ENCODE measurements around the gene IKZF4.
A peak's percentile ranks its signal among the peaks of the same experiment; 100 is the strongest.
"Not testable (repeated sequence)": the region's sequence is repeated elsewhere in the genome, so short reads cannot be mapped to it uniquely, and the experiment has no call there.

IKZF4 gene

GRCh38 chr12:55999999-56000540 lies 20.8 kb upstream of the IKZF4 start:
- not testable (repeated sequence) for H3K4me3 ChIP-seq (ENCODE audit: low read depth, low read length); H3K4me1 ChIP-seq (ENCODE audit: control insufficient read depth, insufficient read depth, low read length); H3K27ac ChIP-seq (ENCODE audit: low read depth, low read length); H3K9me3 ChIP-seq (ENCODE audit: control insufficient read depth, insufficient read depth, low read depth, low read length); H3K9ac ChIP-seq (ENCODE audit: low read length); H3K27me3 ChIP-seq (ENCODE audit: control insufficient read depth, insufficient read depth, low read length)
- H3K36me3 ChIP-seq (ENCODE audit: control insufficient read depth, insufficient read depth, low read length): peaks cover 36% of the 10 kb centered on the region

GRCh38 chr12:56001487-56002100 lies 19.2 kb upstream of the IKZF4 start:
- Histone ChIP-seq H3K9ac (ENCODE audit: low read length) (no peak overlapping the region), H3K27me3 (ENCODE audit: control insufficient read depth, insufficient read depth, low read length) (no peaks in the 10 kb centered on the region), H3K4me1 (ENCODE audit: control insufficient read depth, insufficient read depth, low read length) (peaks cover 4% of the 10 kb centered on the region; the same call in 1 of the 2 replicates), H3K36me3 (ENCODE audit: control insufficient read depth, insufficient read depth, low read length) (peaks cover 31% of the 10 kb centered on the region), H3K9me3 (ENCODE audit: control insufficient read depth, insufficient read depth, low read depth, low read length) (no peaks in the 10 kb centered on the region), H3K27ac (ENCODE audit: low read depth, low read length) (no peak overlapping the region), H3K4me3 (ENCODE audit: low read depth, low read length) (no peak overlapping the region)

- H3K27ac ChIP-seq (ENCODE audit: low read depth, low read length); H3K4me3 ChIP-seq (ENCODE audit: low read depth, low read length); H3K27me3 ChIP-seq (ENCODE audit: control insufficient read depth, insufficient read depth, low read length); H3K4me1 ChIP-seq (ENCODE audit: control insufficient read depth, insufficient read depth, low read length); H3K9me3 ChIP-seq (ENCODE audit: control insufficient read depth, insufficient read depth, low read depth, low read length); H3K9ac ChIP-seq (ENCODE audit: low read length): not testable (repeated sequence)
- peaks cover 31% of the 10 kb centered on the region for H3K36me3 ChIP-seq (ENCODE audit: control insufficient read depth, insufficient read depth, low read length)
Measured at GRCh38 chr12:56003376-56003775, 17.5 kb upstream of the IKZF4 start.

- Histone ChIP-seq H3K36me3 (ENCODE audit: control insufficient read depth, insufficient read depth, low read length) (peaks cover 31% of the 10 kb centered on the region), H3K4me3 (ENCODE audit: low read depth, low read length) (no peak overlapping the region), H3K9ac (ENCODE audit: low read length) (no peak overlapping the region), H3K27me3 (ENCODE audit: control insufficient read depth, insufficient read depth, low read length) (no peaks in the 10 kb centered on the region), H3K4me1 (ENCODE audit: control insufficient read depth, insufficient read depth, low read length) (no peaks in the 10 kb centered on the region), H3K27ac (ENCODE audit: low read depth, low read length) (no peak overlapping the region), H3K9me3 (ENCODE audit: control insufficient read depth, insufficient read depth, low read depth, low read length) (no peaks in the 10 kb centered on the region)
Measured at GRCh38 chr12:56004211-56004610, 16.6 kb upstream of the IKZF4 start.

- Histone ChIP-seq H3K36me3 (ENCODE audit: control insufficient read depth, insufficient read depth, low read length) (peaks cover 23% of the 10 kb centered on the region), H3K4me1 (ENCODE audit: control insufficient read depth, insufficient read depth, low read length) (no peaks in the 10 kb centered on the region), H3K27me3 (ENCODE audit: control insufficient read depth, insufficient read depth, low read length) (no peaks in the 10 kb centered on the region), H3K27ac (ENCODE audit: low read depth, low read length) (no peak overlapping the region), H3K9me3 (ENCODE audit: control insufficient read depth, insufficient read depth, low read depth, low read length) (no peaks in the 10 kb centered on the region), H3K4me3 (ENCODE audit: low read depth, low read length) (peak overlapping the region; percentile 75), H3K9ac (ENCODE audit: low read length) (peak overlapping the region; percentile 82)
Measured at GRCh38 chr12:56007564-56008559, 13.0 kb upstream of the IKZF4 start.

GRCh38 chr12:56010111-56010570 lies 10.7 kb upstream of the IKZF4 start:
- H3K4me1 ChIP-seq (ENCODE audit: control insufficient read depth, insufficient read depth, low read length): no peaks in the 10 kb centered on the region
- H3K4me3 ChIP-seq (ENCODE audit: low read depth, low read length): no peak overlapping the region
- H3K9me3 ChIP-seq (ENCODE audit: control insufficient read depth, insufficient read depth, low read depth, low read length): no peaks in the 10 kb centered on the region
- peaks cover 4% of the 10 kb centered on the region; the same call in 1 of the 2 replicates for H3K36me3 ChIP-seq (ENCODE audit: control insufficient read depth, insufficient read depth, low read length)
- H3K9ac ChIP-seq (ENCODE audit: low read length): no peak overlapping the region
- no peak overlapping the region for H3K27ac ChIP-seq (ENCODE audit: low read depth, low read length)
- no peaks in the 10 kb centered on the region for H3K27me3 ChIP-seq (ENCODE audit: control insufficient read depth, insufficient read depth, low read length)

GRCh38 chr12:56011509-56012090 lies 9.2 kb upstream of the IKZF4 start:
- H3K4me1 ChIP-seq (ENCODE audit: control insufficient read depth, insufficient read depth, low read length): no peaks in the 10 kb centered on the region
- no peaks in the 10 kb centered on the region for H3K27me3 ChIP-seq (ENCODE audit: control insufficient read depth, insufficient read depth, low read length)
- no peak overlapping the region for H3K9ac ChIP-seq (ENCODE audit: low read length)
- no peak overlapping the region for H3K27ac ChIP-seq (ENCODE audit: low read depth, low read length)
- H3K36me3 ChIP-seq (ENCODE audit: control insufficient read depth, insufficient read depth, low read length): peaks cover 4% of the 10 kb centered on the region; the same call in 1 of the 2 replicates
- no peaks in the 10 kb centered on the region for H3K9me3 ChIP-seq (ENCODE audit: control insufficient read depth, insufficient read depth, low read depth, low read length)
- H3K4me3 ChIP-seq (ENCODE audit: low read depth, low read length): no peak overlapping the region

- no peaks in the 10 kb centered on the region for H3K4me1 ChIP-seq (ENCODE audit: control insufficient read depth, insufficient read depth, low read length)
- peaks cover 7% of the 10 kb centered on the region; the same call in 1 of the 2 replicates for H3K36me3 ChIP-seq (ENCODE audit: control insufficient read depth, insufficient read depth, low read length)
- H3K27me3 ChIP-seq (ENCODE audit: control insufficient read depth, insufficient read depth, low read length): no peaks in the 10 kb centered on the region
- no peaks in the 10 kb centered on the region for H3K9me3 ChIP-seq (ENCODE audit: control insufficient read depth, insufficient read depth, low read depth, low read length)
- no peak overlapping the region for H3K4me3 ChIP-seq (ENCODE audit: low read depth, low read length)
- H3K9ac ChIP-seq (ENCODE audit: low read length): no peak overlapping the region
- no peak overlapping the region for H3K27ac ChIP-seq (ENCODE audit: low read depth, low read length)
Measured at GRCh38 chr12:56013482-56013881, 7.4 kb upstream of the IKZF4 start.

GRCh38 chr12:56014205-56014604 lies 6.6 kb upstream of the IKZF4 start:
- Histone ChIP-seq H3K9ac (ENCODE audit: low read length) (no peak overlapping the region), H3K36me3 (ENCODE audit: control insufficient read depth, insufficient read depth, low read length) (peaks cover 8% of the 10 kb centered on the region; the same call in 1 of the 2 replicates), H3K27me3 (ENCODE audit: control insufficient read depth, insufficient read depth, low read length) (no peaks in the 10 kb centered on the region), H3K9me3 (ENCODE audit: control insufficient read depth, insufficient read depth, low read depth, low read length) (no peaks in the 10 kb centered on the region), H3K4me3 (ENCODE audit: low read depth, low read length) (no peak overlapping the region), H3K27ac (ENCODE audit: low read depth, low read length) (no peak overlapping the region), H3K4me1 (ENCODE audit: control insufficient read depth, insufficient read depth, low read length) (no peaks in the 10 kb centered on the region)

GRCh38 chr12:56017181-56017580 lies 3.7 kb upstream of the IKZF4 start:
- H3K9me3 ChIP-seq (ENCODE audit: control insufficient read depth, insufficient read depth, low read depth, low read length): no peaks in the 10 kb centered on the region
- H3K9ac ChIP-seq (ENCODE audit: low read length): no peak overlapping the region

More at GRCh38 chr12:56017181-56017580, 3.7 kb upstream of the IKZF4 start:
- Histone ChIP-seq H3K4me1 (ENCODE audit: control insufficient read depth, insufficient read depth, low read length) (peaks cover 25% of the 10 kb centered on the region), H3K36me3 (ENCODE audit: control insufficient read depth, insufficient read depth, low read length) (peaks cover 5% of the 10 kb centered on the region; the same call in 1 of the 2 replicates), H3K27me3 (ENCODE audit: control insufficient read depth, insufficient read depth, low read length) (no peaks in the 10 kb centered on the region), H3K27ac (ENCODE audit: low read depth, low read length) (no peak overlapping the region), H3K4me3 (ENCODE audit: low read depth, low read length) (no peak overlapping the region)

Measured in HUES6 (cell line).